Fibroblast of the conjunctiva (primary cell): ENCODE data around the gene SLC25A43.
"Not testable (repeated sequence)": the region's sequence is repeated elsewhere in the genome, so short reads cannot be mapped to it uniquely, and the experiment has no call there.

ENCODE experiments used
- DNase-seq: peaks from one replicate; pipeline ENCODE4 v3.0.0-alpha.2; 2010; ENCODE audit warnings: low read depth

The SLC25A43 gene

DNA sequence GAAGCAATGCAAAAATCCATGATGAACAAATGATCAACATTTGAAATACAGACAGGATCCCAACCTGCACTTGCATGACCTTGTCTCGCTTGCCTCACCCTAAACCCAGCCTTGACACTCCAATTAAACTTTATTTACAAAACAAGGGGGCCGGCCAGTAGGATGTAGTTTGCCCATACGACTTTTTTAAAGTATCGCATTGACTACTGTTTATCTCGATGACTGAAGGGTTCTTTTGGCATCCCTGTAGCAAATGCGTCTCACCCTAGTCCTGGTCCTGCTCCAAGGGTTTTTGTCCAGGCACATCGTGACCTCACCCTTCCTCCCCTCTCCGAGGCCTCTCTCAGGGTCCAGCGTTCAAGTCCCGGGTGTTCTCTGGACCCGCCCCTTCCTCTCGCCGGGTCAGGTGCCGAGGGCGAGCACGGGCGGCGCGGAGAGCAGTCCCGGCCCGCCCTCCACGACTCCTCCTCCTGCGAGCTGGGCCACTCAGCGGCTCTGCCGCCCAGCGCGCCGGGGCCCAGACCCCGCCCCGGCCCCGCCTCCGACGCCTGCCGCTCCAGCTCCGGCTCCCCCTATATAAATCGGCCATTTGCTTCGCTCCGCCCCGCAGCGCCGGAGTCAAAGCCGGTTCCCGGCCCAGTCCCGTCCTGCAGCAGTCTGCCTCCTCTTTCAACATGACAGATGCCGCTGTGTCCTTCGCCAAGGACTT lies 68.9 kb downstream of the SLC25A43 start, which contains the start of gene SLC25A5:
Gene SLC25A5 (plus strand): TSS at position 603 of the 709 bp plus-strand sequence. CDS start 72 bp downstream, at position 675.
- DNase-seq: peak; percentile 64

DNA sequence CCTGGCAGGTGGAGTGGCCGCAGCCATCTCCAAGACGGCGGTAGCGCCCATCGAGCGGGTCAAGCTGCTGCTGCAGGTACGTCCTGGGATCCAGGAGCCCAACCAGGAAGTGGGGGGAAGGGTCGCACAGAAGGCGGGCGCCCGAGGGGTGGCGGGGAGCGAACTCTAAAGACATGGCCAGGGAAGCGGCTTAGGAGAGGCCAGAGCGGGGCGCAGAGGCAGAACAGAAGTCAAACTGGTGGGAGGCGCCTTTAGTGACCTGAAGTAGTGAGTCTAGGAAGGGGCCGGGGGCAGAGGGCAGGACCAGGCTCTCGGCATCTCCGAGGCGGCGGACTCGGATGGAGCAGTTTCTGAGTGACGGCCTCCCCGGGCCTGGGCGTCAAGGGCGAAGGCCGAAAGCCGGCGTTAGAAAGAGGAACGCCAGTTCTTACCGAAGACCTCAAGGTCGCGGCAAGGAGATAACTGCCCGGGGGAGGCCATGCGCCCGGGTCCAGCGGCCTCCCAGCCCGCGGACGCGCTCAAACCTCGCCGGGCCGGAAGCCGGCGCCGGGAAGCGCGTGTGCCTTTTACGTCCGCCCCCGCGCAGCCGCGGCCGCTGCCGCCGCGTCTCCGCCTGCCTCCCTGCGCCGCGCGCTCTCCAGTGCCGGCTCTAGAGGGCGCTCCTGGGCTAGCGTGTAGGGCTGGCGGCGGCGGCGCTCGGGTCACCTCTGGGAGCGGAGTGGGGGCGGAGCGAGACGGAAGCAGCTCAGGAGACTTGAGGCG lies 69.6 kb downstream of the SLC25A43 start:
- DNase-seq: peak; percentile 59

DNA sequence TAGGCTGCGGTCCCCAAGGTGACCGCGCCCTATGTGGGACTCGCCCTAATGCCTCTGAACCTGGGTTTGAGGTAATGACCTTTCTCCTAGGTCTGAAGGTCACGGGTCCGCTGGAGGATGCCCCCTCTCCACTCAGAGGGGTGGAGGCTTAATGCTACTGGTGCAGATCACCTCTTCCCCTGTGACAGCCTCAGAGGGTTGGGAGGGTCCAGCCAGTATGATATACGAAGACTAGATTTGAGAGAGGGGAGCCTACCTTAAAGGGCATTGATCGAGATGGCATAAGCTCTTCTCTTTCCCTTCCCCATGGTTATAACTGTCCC lies 70.1 kb downstream of the SLC25A43 start:
- DNase-seq: no peak

DNA sequence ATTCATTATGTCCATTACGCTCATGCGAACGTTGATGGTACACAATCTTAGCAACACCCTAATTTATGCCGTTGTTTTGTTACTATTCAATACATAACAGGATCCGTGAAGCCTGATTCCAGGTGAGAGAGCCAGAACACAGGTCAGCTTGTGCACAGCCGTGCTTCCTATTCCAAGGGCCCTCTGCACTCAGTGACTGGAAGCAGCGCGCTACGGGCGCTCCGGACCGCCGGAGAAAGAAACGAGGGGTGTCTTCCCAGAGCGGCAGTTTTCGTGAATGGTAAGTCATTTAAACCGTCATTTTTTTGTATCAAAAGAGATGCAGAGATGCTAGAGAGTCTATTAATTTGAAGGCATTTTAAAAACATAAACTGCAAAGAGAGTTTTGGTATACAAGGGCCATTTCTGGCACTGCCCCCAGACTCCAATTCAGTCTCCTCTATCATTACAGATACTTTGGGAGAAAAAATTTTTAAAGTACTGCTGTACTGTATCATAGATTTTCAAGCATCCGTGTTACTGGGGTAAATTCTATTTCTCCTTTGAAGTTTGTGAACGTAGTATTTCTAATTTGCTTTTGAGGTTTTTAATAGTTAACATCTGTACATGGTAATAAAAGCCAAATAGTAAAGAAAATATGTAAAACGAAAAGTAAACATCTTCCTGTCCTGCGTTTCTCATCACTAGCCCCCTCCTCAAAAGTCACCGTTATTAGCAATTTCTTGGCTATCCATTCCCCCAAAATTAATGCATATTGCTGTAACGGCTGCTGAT lies 75.7 kb downstream of the SLC25A43 start:
- DNase-seq: no peak

DNA sequence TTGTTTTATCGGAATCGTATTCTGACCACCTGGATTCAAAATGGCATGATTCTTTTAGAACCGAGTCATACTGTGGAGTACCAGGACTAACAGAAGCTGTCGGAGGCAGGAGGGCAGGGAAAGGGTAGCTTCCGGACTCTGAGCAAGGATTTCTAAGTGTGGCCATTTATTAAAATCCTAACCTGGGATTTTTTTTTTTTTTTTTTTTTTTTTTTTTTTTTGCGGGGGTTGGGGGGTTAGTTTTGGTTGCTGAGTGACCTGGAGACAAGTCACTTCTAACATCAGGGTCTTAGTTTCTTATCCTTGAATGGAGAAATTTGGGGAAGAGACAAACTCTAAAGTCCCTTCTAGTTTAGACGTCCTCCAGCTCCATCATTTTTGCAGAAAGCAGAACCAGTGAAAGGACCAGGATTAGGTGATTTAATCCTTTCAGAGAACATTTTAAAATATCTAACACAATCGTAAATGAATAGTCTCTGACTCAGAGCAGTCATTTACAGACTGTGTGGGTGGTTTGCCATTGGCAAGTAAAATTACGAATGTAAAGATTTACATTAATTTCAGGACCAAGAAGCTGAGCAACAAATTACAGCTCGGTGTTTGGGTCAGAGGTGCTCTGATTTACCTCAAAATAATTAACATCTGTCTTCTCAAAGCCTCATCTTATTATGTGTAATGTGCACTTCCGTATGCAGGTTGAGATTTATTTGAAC lies 76.4 kb downstream of the SLC25A43 start:
- no peak for DNase-seq

DNA sequence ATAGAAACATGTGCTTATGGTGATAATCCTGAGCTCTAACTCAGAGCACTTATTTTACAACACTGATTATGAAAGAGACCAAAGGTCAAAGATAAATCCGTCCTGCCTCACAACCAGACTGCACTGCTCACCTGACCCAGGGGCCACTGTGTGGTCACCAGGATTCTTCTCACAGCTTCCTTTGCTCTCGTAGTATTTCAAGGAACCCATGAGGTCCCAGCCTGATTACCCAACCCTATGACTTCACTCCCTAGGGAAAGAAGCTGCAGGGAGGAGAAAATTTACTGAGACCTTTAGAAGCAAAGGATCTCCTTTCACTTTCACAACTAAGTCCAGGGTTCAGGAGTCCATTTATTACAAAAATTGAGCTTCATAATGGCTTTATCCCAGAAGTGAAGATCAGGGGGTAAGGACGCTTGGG lies 78.7 kb downstream of the SLC25A43 start:
- DNase-seq: peak; percentile 46

DNA sequence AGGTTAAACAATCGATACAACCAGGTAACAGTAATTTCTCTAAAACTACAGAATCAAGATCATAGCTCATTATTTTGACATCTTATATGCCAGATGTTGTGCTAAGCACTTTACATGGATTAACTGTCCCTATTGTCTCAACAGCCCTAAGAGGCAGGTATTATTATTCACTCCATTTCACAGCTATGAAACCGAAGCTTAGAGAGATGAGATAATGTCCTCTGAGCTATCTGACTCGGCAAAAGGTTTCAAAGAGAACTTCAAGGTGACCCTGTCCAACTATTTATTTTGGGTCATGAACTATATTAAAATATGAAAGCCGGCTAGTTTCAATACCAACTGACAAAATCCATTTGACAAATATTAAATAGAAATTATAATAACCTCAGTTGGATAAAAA lies 79.4 kb downstream of the SLC25A43 start:
- no peak for DNase-seq

DNA sequence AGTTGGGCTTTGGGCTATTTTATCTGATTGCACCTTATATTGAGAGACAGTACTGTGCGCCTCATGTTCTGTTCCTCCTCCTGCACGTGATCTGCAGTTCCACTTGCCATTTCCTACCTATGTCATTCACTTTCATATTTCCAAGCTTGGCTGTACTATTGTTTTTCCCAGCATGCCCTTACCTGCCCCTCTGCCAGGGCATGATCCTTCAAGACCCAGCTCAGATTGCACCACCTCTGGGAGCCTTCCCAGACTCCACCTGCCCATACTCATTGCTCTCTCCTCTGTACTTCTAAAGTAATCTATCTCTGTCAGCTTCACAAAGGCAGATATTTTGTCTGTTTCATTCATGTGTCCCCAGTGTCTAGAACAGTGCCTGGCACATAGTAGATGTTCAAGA lies 80.7 kb downstream of the SLC25A43 start:
- DNase-seq: no peak

DNA sequence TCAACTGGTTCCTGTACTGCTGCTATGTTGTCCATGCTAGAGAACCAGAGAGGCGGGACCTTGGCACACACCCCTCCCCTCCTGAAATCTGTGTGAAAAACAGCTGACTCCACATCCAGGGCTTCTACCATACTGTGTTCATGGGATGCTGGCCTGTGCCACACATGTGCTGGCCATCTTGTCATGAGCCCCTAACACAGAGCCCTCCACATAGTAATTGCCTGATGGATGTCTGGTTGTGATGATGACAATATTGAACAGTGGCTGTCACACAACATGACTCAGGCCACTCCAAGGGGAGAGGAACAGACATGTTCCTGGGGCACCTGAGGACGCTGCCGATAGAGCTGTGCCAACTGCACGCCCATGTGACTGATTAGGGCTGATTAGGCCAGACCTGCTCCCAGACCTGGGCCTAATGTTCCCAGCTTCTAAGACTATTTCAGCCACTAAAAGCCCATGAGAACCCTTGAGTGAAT lies 82.2 kb downstream of the SLC25A43 start:
- DNase-seq: no peak

DNA sequence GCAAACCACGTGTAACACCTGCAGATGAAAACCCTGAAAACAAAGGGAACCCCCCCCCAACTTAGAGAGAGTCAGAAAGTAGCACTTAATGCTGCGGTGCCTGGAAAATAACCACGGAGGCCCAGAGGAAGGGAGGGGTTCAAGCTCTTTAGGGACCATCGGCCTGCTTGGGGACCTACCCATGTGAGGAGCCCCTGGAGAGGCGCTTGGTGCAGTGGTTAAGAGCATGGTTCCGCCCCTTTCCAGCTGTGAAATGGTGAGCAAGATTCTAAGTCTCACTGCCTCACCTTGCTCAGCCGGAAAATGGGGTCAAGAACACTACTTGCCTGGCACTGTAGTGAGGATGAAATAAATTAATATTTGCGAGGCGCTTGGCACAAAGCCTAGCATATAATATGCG lies 82.9 kb downstream of the SLC25A43 start:
- DNase-seq: no peak

DNA sequence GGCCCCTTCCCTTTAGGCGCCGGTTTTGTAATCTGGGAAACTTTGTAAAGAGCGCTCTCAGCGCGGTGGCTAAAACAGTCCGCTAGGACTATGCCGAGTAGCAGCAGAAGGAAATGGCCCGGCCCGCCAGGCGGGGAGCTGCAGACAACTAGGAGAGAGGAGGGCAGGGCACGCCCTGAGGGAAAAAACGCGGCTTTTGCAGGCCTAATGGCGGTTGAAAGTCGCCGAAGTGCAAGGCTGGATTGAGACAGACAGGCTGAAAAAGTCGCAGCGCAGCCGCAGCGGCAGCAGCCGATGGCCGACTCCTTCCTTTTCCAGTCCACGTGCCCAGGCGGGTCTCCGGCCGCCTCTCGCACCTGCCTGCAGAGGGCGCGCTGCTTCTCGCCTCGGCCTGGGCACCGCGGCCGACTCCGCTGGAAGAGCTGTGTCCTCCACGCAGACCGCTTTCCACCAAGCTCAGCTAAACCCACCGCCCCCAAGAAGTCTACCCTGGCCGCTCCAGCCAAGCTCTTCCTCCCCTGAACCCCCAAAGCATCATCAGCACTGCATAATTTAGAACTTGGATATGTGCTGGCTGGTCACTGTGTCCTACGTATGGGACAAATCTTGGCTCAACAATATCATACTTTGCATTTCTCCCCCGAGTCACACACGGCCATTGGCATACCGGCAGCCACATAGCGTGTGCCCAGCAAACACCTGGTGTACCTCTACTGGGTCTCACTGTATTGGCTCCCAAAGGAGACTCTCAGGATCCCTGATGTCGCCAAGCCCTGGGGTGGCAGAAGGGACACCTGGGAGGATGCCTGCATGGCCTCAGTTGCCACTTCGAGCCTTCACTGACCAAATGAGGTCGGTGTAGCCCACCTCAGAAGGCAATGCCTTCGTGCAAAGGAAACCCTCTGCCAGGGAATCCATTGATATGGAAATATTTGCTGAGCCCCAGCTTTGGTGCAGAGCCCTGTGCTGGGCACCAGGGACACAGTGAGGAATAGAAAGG lies 83.6 kb downstream of the SLC25A43 start:
- peak; percentile 26 for DNase-seq

DNA sequence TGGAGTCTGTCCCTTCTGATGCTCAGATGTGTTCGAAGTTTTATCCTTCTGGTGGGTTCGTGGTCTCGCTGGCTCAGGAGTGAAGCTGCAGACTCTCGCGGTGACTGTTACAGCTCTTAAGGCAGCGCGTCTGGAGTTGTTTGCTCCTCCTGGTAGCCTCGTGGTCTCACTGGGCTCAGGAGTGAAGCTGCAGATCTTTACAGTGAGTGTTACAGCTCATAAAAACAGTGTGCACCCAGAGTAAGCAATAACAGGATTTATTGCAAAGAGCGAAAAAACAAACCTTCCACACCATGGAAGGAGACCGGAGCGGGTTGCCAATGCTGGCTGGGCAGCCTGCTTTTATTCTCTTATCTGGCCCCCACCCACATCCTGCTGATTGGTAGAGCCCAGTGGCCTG lies 87.6 kb downstream of the SLC25A43 start:
- no peak for DNase-seq

DNA sequence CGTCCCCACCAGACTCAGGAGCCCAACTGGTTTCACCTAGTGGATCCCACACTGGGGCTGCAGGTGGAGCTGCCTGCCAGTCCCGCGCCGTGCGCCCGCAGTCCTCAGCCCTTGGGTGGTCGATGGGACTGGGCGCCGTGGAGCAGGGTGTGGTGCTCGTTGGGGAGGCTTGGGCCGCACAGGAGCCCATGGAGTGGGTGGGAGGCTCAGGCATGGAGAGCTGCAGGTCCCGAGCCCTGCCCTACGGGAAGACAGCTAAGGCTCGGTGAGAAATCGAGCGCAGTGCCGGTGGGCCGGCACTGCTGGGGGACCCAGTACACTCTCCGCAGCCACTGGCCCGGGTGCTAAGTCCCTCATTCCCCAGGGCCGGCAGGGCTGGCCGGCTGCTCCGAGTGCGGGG lies 88.6 kb downstream of the SLC25A43 start:
- DNase-seq: not testable (repeated sequence)

DNA sequence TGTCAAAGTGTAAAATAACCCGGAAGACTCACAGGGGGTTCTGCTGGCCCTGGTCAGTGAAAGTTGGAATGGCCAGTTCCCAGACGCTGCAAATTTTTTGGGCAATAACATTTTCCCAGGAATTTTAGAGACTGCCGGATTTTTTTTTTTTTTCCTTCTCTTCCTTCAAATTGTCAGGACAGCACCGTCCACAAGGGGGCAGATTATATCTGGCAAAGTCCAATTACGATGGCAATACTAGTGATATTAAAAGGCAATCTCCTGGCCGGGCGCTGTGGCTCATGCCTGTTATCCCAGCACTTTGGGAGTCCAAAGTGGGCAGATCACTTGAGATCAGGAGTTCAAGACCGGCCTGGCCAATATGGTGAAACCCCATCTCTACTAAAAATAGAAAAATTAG lies 89.6 kb downstream of the SLC25A43 start:
- DNase-seq: no peak

DNA sequence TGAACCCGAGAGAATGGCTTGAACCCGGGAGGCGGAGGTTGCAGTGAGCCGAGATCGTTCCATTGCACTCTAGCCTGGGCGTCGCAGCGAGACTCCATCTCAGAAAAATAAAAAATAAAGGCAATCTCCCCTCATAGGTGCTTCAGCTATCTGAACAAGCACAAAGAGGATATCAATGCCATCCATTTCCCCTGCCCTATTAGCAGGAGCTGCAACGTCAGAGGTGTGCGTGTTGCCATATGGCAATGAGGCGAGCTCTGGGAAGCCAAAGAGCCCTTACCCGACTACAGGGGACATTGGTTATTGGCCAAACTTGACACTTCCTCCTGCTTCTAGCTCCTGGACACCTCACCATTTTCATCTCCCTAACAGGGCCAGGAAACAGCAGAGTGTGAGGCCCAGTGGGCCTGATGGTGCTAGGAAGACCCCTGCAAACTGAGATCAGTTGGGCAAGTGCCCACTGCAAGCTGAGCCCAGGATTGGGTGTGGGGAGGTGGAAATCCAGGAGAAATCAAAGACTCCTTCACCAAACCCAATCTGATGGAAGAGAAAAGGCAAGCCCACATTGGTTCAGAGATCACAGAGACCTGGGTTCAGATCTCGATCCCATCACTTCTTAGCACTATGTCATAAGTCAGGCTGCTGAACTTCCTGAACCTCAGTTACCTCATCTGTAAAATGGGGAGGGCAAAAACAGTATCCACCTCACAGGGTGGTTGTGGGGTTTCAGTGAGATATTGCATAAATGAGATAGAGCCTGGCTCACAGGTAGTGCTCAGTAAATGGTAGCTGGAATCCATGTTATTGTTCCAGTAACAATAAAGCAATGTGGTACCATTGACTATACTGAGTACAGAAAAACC lies 90.3 kb downstream of the SLC25A43 start:
- no peak for DNase-seq

DNA sequence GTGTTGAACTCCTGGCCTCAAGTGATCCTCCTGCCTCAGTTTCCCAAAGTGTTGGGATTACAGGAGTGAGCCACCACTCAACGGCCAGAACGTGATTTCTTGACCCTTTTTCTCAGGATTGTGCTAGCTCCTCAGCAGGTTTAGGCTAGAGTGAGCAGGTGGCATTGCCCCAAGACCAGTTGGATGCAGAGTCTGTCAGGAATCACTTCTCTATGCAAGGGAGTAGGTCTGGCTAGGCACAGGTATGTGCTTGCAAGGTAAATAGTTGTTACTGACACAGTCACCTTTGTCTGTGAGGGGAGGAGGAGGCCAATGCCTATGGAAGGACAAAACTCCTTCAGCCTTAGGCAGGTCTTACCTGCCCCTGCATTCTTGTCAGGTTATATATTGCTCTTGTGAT lies 93.3 kb downstream of the SLC25A43 start:
- DNase-seq: no peak

DNA sequence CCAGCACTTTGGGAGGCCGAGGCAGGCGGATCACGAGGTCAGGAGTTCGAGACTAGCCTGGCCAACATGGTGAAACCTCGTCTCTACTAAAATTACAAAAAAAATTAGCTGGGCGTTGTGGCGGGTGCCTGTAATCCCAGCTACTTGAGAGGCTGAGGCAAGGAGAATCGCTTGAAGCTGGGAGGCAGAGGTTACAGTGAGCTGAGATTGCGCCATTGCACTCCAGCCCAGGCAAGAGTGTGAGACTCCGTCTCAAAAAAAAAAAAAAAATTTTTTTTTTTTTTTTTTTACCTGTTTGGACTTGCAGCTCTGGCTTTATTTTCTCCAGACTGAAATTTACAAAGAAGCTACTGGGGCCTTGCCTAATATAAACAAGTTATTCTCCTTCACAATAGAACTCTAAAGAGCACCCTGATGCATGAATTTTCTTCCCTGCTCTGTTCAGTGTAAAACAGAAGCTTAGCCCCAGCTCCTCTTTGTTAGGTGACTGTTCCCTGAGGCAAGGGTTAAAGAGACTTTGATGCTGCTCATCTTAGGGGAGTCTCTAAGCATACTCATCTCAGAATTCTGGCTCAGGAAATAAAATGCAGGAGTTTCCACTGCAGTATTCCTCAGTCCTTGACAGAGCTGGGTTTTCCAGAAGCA lies 94.8 kb downstream of the SLC25A43 start:
- DNase-seq: not testable (repeated sequence)

DNA sequence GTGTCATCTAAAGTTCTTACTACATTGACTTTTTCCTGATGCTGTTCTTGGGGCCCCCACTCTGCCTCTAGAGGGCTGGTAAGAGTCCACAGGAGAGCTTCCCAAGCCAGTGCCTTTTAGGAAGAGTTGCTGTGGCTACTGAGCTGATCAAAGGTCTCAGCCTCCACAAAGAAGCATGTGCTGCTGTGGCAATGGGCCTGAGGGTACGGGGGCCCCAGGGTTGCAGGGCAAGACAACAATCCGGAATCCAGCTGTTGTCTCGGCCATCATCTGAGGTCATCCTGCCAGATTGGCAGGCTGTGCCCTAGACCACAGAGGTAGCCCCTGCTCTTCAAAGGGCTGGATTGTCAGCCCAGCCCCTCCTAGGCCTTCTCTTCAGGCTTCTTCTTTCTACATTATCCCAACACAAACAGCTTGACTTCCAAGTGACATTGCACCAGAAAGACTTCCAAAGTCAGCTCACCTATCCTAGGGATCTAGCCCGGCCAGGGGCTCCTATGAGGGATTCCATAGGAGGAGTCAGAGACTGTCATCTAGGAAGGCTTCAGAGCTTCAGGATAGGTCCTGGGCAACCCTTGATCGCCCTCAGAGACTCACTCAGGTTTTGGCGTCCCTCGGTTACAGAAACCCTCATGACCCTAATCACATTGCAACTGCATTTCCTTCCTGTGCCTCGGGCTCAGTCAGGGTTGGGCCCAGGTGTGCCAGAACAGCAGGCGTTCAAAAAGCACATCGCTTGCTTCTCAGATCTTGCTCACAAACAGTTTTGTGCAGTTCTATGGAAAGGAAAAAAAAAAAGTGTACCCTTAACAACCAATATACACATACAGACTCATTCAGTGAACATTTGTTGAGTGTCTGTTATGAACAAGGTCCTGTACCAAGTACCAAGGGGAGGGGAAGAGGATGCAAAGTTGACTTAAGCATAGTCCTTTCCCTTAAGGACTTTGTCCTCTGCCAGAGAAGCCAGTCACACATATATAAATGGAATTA lies 96.9 kb downstream of the SLC25A43 start:
- no peak for DNase-seq
